Measurements from ENCODE around the gene PHF19.

GRCh38 chr9:120921661-120922181 is 44.7 kb upstream of the PHF19 start:
- TF ChIP-seq CTCF (IDR thresholded peaks at IDR 0.05): no peak
- TF ChIP-seq POLR2AphosphoS5 (IDR thresholded peaks at IDR 0.05): no peak
